Measurements from ENCODE around the gene BICC1. TPM values are rescaled to one million over a fixed set of nuclear protein-coding genes. Genes with fewer than 3 reads are reported as not detected.

Gene BICC1
- total RNA-seq, 6 donors from 2014 or later: 3.1 to 10.5 (median 3.9) TPM

- no peaks in the 10 kb centered on the region for H3K27me3 ChIP-seq
- 81 to 85% methylated on average over 3 of the region's 3 CpGs for WGBS, 2 donors
- no peak overlapping the region for H3K4me3 ChIP-seq
- TF ChIP-seq POLR2A (IDR thresholded peaks at IDR 0.05) (no peak), EP300 (IDR thresholded peaks at IDR 0.05) (no peak), POLR2AphosphoS5 (IDR thresholded peaks at IDR 0.05) (no peak), CTCF (IDR thresholded peaks at IDR 0.05) (no peak)
- H3K36me3 ChIP-seq: no peaks in the 10 kb centered on the region
- no peak for ATAC-seq (ENCODE audit: low FRiP score in 2 of 2)
- H3K4me1 ChIP-seq: peaks cover 0 to 8% (median 2%) of the 10 kb centered on the region in 4 donors
- no peak overlapping the region for H3K27ac ChIP-seq
- no peaks in the 10 kb centered on the region for H3K9me3 ChIP-seq
- DNase-seq: no peak
These were observed 323.6 kb downstream of the BICC1 start for GRCh38 chr10:58836176-58836700.

DNA sequence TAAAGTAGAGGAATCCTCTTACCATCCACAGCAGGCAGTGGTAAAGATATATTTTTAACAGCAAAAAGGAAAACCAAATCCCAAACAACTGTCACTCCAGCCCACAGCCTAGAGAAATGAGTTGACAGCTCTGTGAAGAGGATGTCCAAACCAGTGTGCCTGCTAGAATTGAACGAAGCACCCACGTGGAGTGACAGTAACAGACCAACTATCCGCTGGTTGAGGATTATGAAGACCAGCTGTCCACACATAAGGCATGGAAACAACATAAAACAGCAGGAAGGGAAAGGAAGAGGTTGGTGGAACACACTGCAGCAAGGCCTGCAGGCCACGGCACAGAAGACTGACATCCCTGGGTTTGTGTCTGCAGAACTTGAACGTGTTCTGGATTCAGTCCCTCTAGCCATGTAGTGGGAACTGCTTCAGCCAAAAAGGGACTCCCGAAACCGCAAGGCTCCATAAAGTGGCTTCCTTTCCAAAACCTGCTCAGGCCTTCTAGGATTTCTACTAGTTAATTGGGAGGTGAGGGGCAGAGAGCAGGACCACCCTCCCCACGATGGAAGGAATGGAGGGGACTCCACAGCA is 324.4 kb downstream of the BICC1 start:
- ATAC-seq (ENCODE audit: low FRiP score in 2 of 2) (no peak), DNase-seq (no peak)
- 74 to 81% methylated on average over 8 of the region's 8 CpGs for WGBS, 2 donors
- no peaks in the 10 kb centered on the region for H3K27me3 ChIP-seq
- H3K4me3 ChIP-seq: no peak overlapping the region
- no peaks in the 10 kb centered on the region for H3K9me3 ChIP-seq
- no peak overlapping the region for H3K27ac ChIP-seq
- TF ChIP-seq POLR2AphosphoS5 (IDR thresholded peaks at IDR 0.05) (peak in 1 of 2 donors; percentile 46), CTCF (IDR thresholded peaks at IDR 0.05) (no peak)
- H3K4me1 ChIP-seq: peaks cover 0 to 8% (median 2%) of the 10 kb centered on the region in 4 donors
- no peaks in the 10 kb centered on the region for H3K36me3 ChIP-seq

DNA sequence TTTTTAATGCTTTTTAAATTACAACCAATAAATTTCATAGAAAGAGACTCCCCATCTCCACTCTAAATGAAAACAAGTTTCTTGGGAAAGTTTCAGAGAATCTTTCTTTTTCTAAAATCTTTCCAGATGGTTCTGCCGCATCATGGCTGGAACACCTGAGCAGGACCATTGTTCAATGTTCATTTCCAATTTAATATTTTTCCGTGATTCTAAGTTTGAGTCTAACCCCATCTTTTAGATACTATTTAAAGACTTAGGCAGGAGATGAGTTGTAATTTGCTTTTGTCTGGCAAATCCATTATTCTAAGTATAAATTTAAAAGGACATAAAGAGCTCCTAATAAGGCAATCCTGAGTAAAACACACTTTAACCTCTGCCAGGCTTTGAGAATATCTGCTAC is 325.2 kb downstream of the BICC1 start:
- WGBS, 2 donors: 93 to 99% methylated on average over 2 of the region's 2 CpGs
- no peak overlapping the region for H3K27ac ChIP-seq
- no peak overlapping the region for H3K4me3 ChIP-seq
- ATAC-seq (ENCODE audit: low FRiP score in 2 of 2): no peak
- H3K4me1 ChIP-seq: peaks cover 0 to 8% (median 2%) of the 10 kb centered on the region in 4 donors
- H3K9me3 ChIP-seq: no peaks in the 10 kb centered on the region
- TF ChIP-seq CTCF (IDR thresholded peaks at IDR 0.05) (no peak), EP300 (IDR thresholded peaks at IDR 0.05) (no peak), POLR2AphosphoS5 (IDR thresholded peaks at IDR 0.05) (no peak), POLR2A (IDR thresholded peaks at IDR 0.05) (no peak)
- DNase-seq: no peak
- no peaks in the 10 kb centered on the region for H3K36me3 ChIP-seq
- H3K27me3 ChIP-seq: no peaks in the 10 kb centered on the region

DNA sequence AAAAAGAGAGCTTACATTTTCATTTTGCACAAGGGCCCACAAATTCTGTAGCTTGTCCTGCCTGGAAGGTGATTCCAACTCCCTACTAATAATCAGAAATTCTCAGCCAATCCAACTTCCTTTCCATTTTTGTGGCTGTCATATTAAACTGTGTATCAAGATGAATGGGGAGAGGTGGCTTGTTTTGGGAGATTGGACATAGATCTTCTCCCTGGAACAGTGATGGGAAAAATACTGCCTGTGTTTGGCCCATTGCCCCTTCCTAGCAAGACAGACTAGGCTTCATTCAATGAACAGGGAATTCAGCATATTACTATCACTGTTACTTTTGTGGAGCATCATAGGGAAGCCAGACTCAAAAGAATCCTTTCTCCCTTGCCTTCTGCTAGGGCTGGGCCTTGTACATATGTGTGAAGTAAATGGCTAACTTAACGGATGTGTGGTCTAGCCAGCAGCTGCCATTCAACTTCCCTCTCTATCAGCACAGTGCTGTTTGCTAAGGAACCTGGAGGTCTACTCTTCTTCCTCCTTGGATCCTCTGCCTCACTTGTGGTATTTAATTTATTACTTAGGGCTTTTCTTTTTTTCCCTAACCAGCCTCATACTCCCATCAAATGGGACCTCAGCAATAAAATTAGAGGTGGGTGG is 326.0 kb downstream of the BICC1 start:
- TF ChIP-seq CTCF (IDR thresholded peaks at IDR 0.05) (no peak), POLR2A (IDR thresholded peaks at IDR 0.05) (no peak), EP300 (IDR thresholded peaks at IDR 0.05) (no peak), POLR2AphosphoS5 (IDR thresholded peaks at IDR 0.05) (no peak)
- H3K36me3 ChIP-seq: no peaks in the 10 kb centered on the region
- no peak overlapping the region for H3K4me3 ChIP-seq
- H3K27ac ChIP-seq: no peak overlapping the region
- peaks cover 0 to 8% (median 2%) of the 10 kb centered on the region in 4 donors for H3K4me1 ChIP-seq
- no peak for DNase-seq
- no peak for ATAC-seq (ENCODE audit: low FRiP score in 2 of 2)
- no peaks in the 10 kb centered on the region for H3K27me3 ChIP-seq
- no peaks in the 10 kb centered on the region for H3K9me3 ChIP-seq
- 59 to 76% methylated on average over 1 of the region's 1 CpG for WGBS, 2 donors

DNA sequence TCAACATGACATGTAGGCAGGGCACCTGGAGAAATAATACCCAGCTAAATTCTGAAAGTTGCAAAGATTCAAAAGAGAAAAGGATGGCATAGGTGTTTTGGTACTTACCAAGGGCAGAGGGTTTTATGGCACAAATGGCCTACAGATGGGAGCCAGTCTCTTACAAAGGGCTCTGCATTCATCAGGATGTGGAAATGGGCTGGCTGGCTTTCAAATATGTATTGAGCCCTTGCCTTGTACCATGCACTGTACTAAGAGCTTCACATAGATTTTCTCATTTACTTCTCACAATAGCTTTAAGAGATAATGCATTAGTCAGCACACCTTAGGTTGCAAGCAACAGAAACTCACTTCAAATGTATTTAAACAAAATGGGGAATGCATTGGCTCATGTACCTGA is 327.1 kb downstream of the BICC1 start:
- no peak overlapping the region for H3K27ac ChIP-seq
- no peak for DNase-seq
- ATAC-seq (ENCODE audit: low FRiP score in 2 of 2): no peak

More for the DNA sequence above, 327.1 kb downstream of the BICC1 start:
- H3K27me3 ChIP-seq: no peaks in the 10 kb centered on the region
- no peak overlapping the region for H3K4me3 ChIP-seq
- no peaks in the 10 kb centered on the region for H3K9me3 ChIP-seq
- H3K36me3 ChIP-seq: no peaks in the 10 kb centered on the region
- no peak for TF ChIP-seq POLR2A (IDR thresholded peaks at IDR 0.05)
- TF ChIP-seq CTCF (IDR thresholded peaks at IDR 0.05): no peak
- no peak for TF ChIP-seq POLR2AphosphoS5 (IDR thresholded peaks at IDR 0.05)
- no peak for TF ChIP-seq EP300 (IDR thresholded peaks at IDR 0.05)
- H3K4me1 ChIP-seq: peaks cover 0 to 3% (median 0%) of the 10 kb centered on the region in 4 donors

Measured in upper lobe of left lung (tissue), 6 donors.